Activated CD4-positive, alpha-beta memory T cell treated with anti-CD3 and anti-CD28 coated beads, Interleukin-2, amount 10 ng/mL, durations not matched to agents 7 days and 5 days (primary cell): ENCODE measurements around the gene RPL39L. TPM values are rescaled to one million over a fixed set of nuclear protein-coding genes. Genes with fewer than 3 reads are reported as not detected.
"Not testable (repeated sequence)": the region's sequence is repeated elsewhere in the genome, so short reads cannot be mapped to it uniquely, and the experiment has no call there.

ENCODE experiments used
- CTCF ChIA-PET: fragments of 350-600 bp; sonication (Branson Sonifier 250); formaldehyde crosslinking; loops from one replicate; lab custom pipeline; 2021; ENCODE audit warnings: antibody characterized with exemption, inconsistent platforms; lab: Charles Lee
- POLR2A ChIA-PET: fragments of 350-600 bp; sonication (Branson Sonifier 250); formaldehyde crosslinking; loops from one replicate; lab custom pipeline; 2021; ENCODE audit warnings: antibody characterized with exemption; lab: Charles Lee
- DNase-seq: peaks from one replicate; pipeline ENCODE4 v3.0.0-alpha.2; 2020
- H3K27ac Mint-ChIP-seq: one replicate; pipeline ENCODE4 v1.8.0; 2021; ENCODE audit warnings: mild to moderate bottlenecking, mixed read lengths
- H3K27me3 Mint-ChIP-seq: one replicate; pipeline ENCODE4 v1.8.0; 2021; ENCODE audit warnings: mixed read lengths
- H3K36me3 Mint-ChIP-seq: one replicate; pipeline ENCODE4 v1.8.0; 2021; ENCODE audit warnings: low read depth, mixed read lengths
- H3K4me1 Mint-ChIP-seq: one replicate; pipeline ENCODE4 v1.8.0; 2021; ENCODE audit warnings: mixed read lengths
- H3K4me3 Mint-ChIP-seq: one replicate; pipeline ENCODE4 v1.8.0; 2021; ENCODE audit warnings: mild to moderate bottlenecking, mixed read lengths
- H3K9me3 Mint-ChIP-seq: one replicate; pipeline ENCODE4 v1.8.0; 2021; ENCODE audit warnings: mixed read lengths
- total RNA-seq, 2 experiments: library from RNA; stranded (reverse); gene quantifications; one replicate each; pipeline ENCODE4 v1.2.3, GENCODE V29; 2021

Gene RPL39L
- total RNA-seq = 10 to 100 TPM; 23.0 to 23.1 TPM

DNA sequence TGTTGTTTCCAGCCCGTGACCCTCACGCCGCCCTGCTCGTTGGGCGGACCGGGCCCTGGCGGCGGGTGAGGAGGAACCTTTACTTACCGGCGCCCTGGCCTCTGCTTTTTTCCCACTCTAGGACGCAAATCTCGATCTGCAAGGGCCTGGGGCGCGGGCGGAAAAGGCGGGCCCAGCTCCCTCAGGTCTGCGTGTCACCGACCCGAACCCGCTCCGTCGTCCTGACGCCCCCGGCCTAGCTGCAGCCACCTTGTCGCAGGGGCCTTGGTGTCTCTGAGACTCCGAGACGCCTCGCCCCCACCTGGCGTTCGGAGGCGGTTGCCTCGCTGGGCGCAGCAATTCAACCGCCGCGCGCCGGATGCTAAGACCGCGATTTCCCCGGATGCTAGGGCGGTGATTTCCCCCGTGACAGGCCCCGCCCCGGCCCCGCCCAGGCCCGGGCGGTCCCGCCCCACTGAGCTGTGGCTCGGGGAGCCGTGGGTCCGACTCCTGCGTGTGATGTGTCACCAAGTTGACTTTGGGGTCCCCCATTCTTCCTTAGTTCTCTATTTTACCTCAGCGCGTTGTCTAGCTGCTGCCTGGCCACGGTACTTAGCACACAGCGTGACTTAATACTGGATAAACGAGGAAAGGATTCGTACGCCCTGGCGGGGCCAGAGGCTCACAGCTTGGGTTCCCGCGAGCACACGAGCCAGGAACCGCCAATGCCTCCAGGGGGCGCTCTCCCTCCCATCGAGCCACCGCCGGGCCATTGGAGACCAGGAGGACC lies at the start of gene RPL39L:
Gene RPL39L (minus strand): TSS at position 371 of the 769 bp plus-strand sequence. CDS start 18,196 bp downstream, outside the sequence.
- POLR2A ChIA-PET = interaction anchor here (0.8 to 3.4 kb wide), 26 partner anchors 10 to 1202 kb away, joined by 3 to 32 read pairs (median 4); partner anchors contain the start of genes BCL6, EIF4A2, RTP4 and ST6GAL1

DNA sequence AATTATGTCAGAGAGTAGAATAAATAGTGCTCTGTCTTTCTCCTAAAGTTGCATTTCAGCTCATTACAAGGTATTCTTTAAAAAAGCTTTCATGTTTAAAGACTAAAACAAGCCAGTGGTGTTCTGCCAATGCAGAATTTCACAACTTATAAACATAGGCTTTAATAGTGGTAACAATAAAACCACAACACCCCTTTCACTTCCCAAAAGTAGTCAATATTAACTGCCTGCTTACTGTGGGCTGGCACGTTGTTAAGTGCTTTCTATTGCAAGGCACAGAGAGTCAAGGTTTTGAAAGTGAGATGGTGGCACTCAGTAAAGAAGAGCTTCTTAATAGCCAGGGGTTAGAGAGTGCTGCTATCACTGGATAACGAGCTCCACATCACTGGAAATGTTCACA lies 49.6 kb upstream of the RPL39L start:
- Mint-ChIP-seq H3K9me3 (no peaks in the 10 kb centered on the region), H3K36me3 (no peaks in the 10 kb centered on the region), H3K4me1 (peaks cover 11% of the 10 kb centered on the region), H3K27ac (no peak overlapping the region), H3K4me3 (no peak overlapping the region), H3K27me3 (peaks cover 48% of the 10 kb centered on the region)
- POLR2A ChIA-PET = no interaction called here
- no peak for DNase-seq
- CTCF ChIA-PET = interaction anchor here (0.6 kb wide), 1 partner anchor 122 kb away, joined by 4 read pairs; no protein-coding TSS in a partner anchor

More for the DNA sequence above, at the start of gene RPL39L:
- Mint-ChIP-seq H3K9me3 (peaks cover 32% of the 10 kb centered on the region), H3K27me3 (peaks cover 4% of the 10 kb centered on the region), H3K36me3 (peaks cover 37% of the 10 kb centered on the region), H3K4me1 (peaks cover 35% of the 10 kb centered on the region), H3K4me3 (peak within 1 kb of the TSS; percentile 86), H3K27ac (peak within 1 kb of the TSS; percentile 90)
- peak; percentile 95 for DNase-seq
- CTCF ChIA-PET = interaction anchor here (0.5 to 5.3 kb wide), 54 partner anchors 10 to 847 kb away, joined by 3 to 87 read pairs (median 4); partner anchors contain the start of genes DNAJB11, EIF4A2, RFC4 and ST6GAL1

DNA sequence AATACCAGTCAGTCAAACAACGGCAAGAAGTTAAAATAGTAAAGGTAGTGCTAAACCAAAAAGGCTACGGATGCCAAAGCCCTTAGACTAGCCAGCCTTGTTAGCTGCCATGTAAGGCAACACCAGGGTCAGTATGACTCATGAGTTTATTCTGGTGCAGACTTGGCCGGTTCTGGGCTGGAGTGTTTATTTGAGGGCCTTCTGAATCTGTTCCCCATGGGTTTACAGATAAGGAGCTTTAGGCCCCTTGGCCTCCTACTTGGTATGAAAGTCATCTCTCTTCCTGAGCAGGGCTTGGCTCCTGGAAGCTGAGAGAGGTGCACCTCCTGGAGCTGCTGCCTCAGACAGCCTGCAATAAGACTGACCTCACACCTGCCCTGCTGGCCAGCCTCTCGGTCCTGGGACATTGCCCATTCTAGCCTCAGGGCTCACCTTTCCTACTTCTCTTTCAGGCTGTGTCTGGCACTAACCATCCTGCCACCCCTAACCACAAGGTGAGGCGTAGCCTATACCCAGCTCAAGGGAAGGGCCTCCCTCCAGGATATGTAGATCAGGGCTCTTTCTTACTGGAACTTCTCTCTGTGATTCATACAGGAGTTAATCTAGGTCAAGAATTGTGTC lies 47.6 kb upstream of the RPL39L start:
- no peak for DNase-seq
- Mint-ChIP-seq H3K27ac (no peak overlapping the region), H3K4me1 (peaks cover 15% of the 10 kb centered on the region), H3K27me3 (peaks cover 39% of the 10 kb centered on the region), H3K36me3 (no peaks in the 10 kb centered on the region), H3K4me3 (no peak overlapping the region), H3K9me3 (no peaks in the 10 kb centered on the region)
- POLR2A ChIA-PET = no interaction called here
- CTCF ChIA-PET = no interaction called here

DNA sequence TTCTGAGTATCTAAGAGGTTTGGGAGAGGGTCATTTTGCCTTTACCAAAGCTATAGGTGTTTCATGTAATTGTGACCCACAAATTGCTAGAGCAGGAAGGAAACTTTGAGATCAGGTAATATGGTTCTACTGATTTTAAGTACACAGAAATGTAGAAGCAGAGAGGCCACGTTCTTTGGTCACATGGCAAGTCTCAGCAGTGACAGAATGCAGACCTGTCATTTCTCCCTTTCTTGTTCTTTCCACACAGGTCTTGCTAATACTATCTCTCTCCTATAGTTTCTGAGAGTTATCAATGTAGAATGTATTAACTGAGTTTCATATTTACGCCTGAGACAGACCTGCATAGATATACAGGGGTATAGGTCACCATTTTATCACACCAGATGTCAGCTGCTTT lies 47.1 kb upstream of the RPL39L start:
- Mint-ChIP-seq H3K36me3 (no peaks in the 10 kb centered on the region), H3K4me3 (no peak overlapping the region), H3K9me3 (no peaks in the 10 kb centered on the region), H3K27me3 (peaks cover 34% of the 10 kb centered on the region), H3K27ac (no peak overlapping the region), H3K4me1 (peaks cover 15% of the 10 kb centered on the region)
- POLR2A ChIA-PET = no interaction called here
- CTCF ChIA-PET = no interaction called here
- DNase-seq = no peak

DNA sequence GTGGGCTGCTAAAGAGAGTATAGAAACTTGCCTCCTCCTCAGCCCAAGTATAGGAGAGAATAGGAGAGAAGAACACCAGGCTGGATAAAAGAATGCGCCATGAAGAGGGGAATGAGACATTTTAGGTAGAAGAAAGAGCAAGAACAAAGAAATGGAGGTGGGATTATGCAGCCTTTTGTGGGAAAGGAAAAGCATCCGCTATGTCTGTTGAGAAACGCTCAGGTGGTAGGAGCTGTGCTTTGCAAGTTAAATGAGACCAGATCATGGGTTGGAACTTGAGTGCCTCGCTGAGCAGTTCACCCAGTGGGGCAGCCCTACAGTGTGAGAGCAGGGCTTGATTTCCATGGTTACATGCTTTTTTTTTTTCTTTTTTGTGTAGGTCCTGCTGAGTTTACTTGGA lies 46.5 kb upstream of the RPL39L start:
- H3K27ac Mint-ChIP-seq = no peak overlapping the region
- H3K4me1 Mint-ChIP-seq = peaks cover 15% of the 10 kb centered on the region
- no peak for DNase-seq
- H3K27me3 Mint-ChIP-seq = peaks cover 29% of the 10 kb centered on the region
- no peaks in the 10 kb centered on the region for H3K9me3 Mint-ChIP-seq
- no peak overlapping the region for H3K4me3 Mint-ChIP-seq
- CTCF ChIA-PET = no interaction called here
- no peaks in the 10 kb centered on the region for H3K36me3 Mint-ChIP-seq
- POLR2A ChIA-PET = no interaction called here

DNA sequence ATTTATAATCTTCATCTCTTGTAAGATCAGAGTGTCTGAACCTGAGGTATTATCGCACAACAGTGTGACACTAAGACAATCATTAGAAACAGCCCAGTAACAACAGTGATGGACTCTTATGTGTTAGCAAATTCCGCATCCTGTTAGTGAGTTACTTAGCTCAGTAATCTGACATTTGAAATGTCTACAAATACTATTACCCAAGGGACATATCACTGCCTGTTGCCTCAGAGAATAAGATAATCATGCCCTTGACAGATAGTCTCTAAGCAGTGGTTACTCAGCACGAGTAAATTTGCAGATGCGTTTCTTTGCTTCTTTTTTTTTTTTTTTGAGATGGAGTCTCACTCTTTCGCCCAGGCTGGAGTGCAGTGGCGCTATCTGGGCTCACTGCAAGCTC lies 44.6 kb upstream of the RPL39L start:
- Mint-ChIP-seq H3K4me1 (peaks cover 15% of the 10 kb centered on the region), H3K9me3 (no peaks in the 10 kb centered on the region), H3K36me3 (no peaks in the 10 kb centered on the region), H3K27ac (no peak overlapping the region), H3K4me3 (no peak overlapping the region), H3K27me3 (peaks cover 17% of the 10 kb centered on the region)
- POLR2A ChIA-PET = interaction anchor here (0.6 kb wide), 1 partner anchor 401 kb away, joined by 3 read pairs; the partner anchor contains the start of gene EIF4A2
- DNase-seq = no peak
- CTCF ChIA-PET = interaction anchor here (0.7 kb wide), 2 partner anchors 71 to 359 kb away, joined by 3 read pairs; no protein-coding TSS in a partner anchor

DNA sequence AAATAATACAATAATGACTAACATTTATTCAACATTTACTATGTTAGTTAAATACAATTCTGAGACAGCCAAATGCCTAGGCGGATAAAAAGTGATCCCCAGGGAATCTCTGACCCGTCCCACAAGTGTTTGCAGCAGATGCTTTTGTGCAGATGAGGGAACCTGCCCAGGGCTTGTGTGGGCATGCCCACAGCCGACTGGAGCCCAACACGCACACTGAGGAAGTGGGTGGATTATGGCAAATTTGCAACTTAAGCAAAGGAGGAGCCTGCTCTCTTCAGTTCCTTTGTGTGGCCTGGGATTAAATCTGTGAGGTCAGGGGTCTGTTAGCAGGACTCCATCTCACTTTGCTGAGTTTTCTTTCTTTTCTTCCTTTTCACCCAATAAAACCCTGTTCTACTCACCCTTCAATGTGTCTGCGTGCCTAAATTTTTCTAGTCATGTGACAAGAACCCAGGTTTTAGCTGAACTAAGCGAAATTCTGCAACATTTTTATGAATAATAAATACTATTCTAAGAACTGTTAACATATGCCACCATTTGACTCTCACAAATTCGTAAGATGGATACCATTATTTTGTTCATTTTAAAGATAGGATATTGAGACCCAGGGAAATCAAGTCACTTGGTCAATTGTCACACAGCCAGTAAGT lies 44.0 kb upstream of the RPL39L start:
- Mint-ChIP-seq H3K4me3 (no peak overlapping the region), H3K27ac (no peak overlapping the region), H3K4me1 (peaks cover 15% of the 10 kb centered on the region), H3K9me3 (no peaks in the 10 kb centered on the region), H3K27me3 (peaks cover 16% of the 10 kb centered on the region), H3K36me3 (no peaks in the 10 kb centered on the region)
- DNase-seq = no peak
- POLR2A ChIA-PET = interaction anchor here (0.6 to 1.0 kb wide), 2 partner anchors 400 kb away, joined by 3 read pairs; partner anchors contain the start of gene EIF4A2
- CTCF ChIA-PET = interaction anchor here (0.7 to 1.1 kb wide), 2 partner anchors 18 to 360 kb away, joined by 3 to 6 read pairs; no protein-coding TSS in a partner anchor

DNA sequence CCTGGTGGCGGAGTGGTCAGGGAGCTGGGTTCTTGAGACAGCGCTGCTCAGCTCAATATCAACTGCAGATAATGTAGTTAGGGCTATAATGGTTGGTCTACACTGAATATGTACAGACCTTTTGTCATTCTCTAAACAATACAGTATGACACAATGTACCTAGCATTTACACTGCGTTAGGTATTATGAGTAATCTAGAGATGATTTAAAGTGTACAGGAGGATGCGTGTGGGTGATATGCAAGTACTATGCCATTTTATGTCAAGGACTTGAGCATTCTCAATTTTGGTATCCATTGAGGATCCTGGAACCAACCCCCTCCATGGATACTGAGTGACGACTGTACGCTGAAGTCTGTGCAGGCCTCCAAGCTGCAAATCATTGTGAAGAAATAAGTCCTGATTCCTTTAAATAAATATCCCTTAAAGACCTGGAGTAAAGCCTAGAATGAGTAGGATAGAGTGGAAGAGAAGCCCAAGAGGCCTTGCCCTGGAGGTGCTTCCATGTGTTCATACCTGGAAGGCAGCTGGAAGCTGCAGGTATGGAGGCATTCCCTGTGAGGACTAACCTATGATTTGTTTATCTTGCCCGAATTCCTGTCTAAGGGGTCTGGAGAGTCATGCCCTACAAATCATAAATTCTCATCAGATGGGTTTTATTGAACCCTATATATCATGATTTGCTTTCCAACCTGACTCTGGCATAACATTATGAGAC lies 42.3 kb upstream of the RPL39L start:
- ChIA-PET CTCF (interaction anchor here (1.5 kb wide), 1 partner anchor 42 kb away, joined by 5 read pairs; the partner anchor contains the start of gene RPL39L), POLR2A (no interaction called here)
- Mint-ChIP-seq H3K27ac (no peak overlapping the region), H3K4me1 (peaks cover 14% of the 10 kb centered on the region), H3K27me3 (peaks cover 7% of the 10 kb centered on the region), H3K4me3 (no peak overlapping the region), H3K36me3 (no peaks in the 10 kb centered on the region), H3K9me3 (no peaks in the 10 kb centered on the region)
- no peak for DNase-seq

DNA sequence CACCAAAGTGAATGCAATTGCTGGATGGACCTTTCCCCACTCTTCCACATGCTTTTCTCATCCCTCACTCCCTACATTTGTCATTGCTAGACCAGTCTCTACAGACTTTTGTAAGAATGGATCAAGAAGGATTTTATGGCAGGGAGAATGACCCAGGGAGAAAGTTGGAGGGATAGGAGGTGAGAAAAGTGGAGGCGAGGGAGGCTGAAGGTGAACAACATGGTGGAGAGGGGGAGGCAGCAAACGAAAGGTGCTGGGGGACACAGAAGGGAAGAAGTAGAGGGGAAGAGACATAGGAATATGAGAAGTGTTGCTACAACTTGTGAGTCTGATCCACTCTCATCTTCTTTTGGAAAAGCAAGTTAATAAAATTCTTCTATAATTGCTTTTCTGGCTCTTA lies 33.6 kb upstream of the RPL39L start:
- no peak overlapping the region for H3K4me3 Mint-ChIP-seq
- DNase-seq = no peak
- peaks cover 3% of the 10 kb centered on the region for H3K27me3 Mint-ChIP-seq
- H3K4me1 Mint-ChIP-seq = peaks cover 6% of the 10 kb centered on the region
- POLR2A ChIA-PET = no interaction called here
- H3K36me3 Mint-ChIP-seq = no peaks in the 10 kb centered on the region
- H3K9me3 Mint-ChIP-seq = no peaks in the 10 kb centered on the region
- CTCF ChIA-PET = no interaction called here
- no peak overlapping the region for H3K27ac Mint-ChIP-seq

DNA sequence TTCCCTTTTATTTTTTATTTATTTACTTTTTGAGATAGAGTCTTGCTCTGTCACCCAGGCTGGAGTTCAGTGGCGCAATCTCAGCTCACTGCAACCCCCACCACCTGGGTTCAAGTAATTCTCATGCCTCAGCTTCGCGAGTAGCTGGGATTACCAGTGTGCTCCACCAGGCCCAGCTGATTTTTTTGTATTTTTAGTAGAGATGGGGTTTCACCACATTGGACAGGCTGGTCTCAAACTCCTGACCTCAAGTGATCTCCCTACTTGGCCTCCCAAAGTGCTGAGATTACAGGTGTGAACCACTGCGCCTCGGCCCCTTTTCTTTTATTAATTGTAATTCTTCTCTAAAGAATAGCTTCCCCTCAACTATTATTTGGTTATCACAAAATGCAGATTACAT lies 31.6 kb upstream of the RPL39L start:
- not testable (repeated sequence) for H3K4me1 Mint-ChIP-seq

DNA sequence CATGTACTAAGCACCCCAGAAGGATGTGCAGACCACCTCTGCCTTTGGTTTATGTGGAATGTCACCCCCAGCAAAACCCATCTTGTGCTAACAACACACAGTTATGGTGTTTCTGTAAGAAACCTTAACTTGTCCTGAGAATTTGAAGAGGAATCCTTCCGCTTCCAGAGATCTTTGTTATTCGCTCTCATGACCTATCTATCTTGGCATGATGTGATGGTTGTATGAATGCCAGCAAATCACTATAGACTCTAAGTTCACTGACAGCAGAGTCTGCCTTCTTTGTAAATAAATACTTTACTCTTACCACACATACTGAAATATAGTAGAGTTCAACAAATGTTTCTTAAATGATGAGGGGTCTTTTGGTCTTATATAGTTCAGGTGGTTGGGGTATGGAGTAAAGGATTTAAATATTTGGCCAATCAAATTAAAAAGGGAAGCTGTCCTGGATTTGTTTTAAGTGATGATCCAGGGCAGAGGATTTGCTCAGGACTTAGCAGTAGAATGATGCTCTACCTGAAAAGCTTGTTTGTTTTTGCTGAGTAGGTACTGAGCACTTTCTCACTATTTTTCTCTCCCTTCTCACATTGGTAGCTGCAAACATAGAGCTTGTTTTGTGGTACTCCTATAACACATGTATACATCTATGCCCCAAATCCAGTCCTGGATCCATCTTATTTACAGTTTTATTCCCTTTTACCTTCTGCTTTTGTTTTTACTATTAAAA lies 30.1 kb upstream of the RPL39L start:
- Mint-ChIP-seq H3K27ac (no peak overlapping the region), H3K36me3 (no peaks in the 10 kb centered on the region), H3K4me1 (peaks cover 8% of the 10 kb centered on the region), H3K9me3 (no peaks in the 10 kb centered on the region), H3K4me3 (no peak overlapping the region), H3K27me3 (peaks cover 9% of the 10 kb centered on the region)
- ChIA-PET POLR2A (no interaction called here), CTCF (interaction anchor here (1.4 to 6.3 kb wide), 4 partner anchors 19 to 320 kb away, joined by 6 to 59 read pairs (median 7); partner anchors contain the start of gene RPL39L)
- no peak for DNase-seq

More for the DNA sequence above, 31.6 kb upstream of the RPL39L start:
- H3K36me3 Mint-ChIP-seq, POLR2A ChIA-PET, H3K4me3 Mint-ChIP-seq, DNase-seq, H3K27me3 Mint-ChIP-seq, H3K9me3 Mint-ChIP-seq, H3K27ac Mint-ChIP-seq: not testable (repeated sequence)
- CTCF ChIA-PET = interaction anchor here (0.8 to 2.8 kb wide), 3 partner anchors 21 to 321 kb away, joined by 4 to 8 read pairs (median 4); no protein-coding TSS in a partner anchor
